ENCODE results near the gene MAGEB4.

DNA sequence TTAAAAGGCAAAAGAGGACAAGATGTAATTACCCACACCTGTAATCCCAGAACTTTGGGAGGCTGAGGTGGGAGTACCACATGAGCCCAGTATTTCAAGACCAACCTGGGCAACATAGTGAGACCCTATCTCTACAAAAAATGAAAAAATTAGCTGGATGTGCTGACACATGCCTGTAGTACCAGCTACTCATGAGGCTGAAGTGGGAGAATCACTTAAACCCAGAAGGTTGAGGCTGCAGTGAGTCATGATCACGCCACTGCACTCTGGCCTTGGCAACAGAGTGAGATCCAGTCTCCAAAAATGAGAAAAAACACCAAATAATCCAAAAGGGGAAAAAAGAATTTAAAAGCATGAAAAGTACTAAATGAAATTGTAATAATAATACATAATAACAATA is 36.6 kb downstream of the MAGEB4 start:
- TF ChIP-seq POLR2A (IDR thresholded peaks at IDR 0.05; ENCODE audit: low read length): no peak
- TF ChIP-seq GATA1 (IDR thresholded peaks at IDR 0.05; ENCODE audit: low read depth, low read length): no peak

All from erythroblast (primary cell).